ENCODE measurements around the gene RBM20. TPM values are rescaled to one million over a fixed set of nuclear protein-coding genes. Genes with fewer than 3 reads are reported as not detected.

Gene RBM20
- total and polyA plus RNA-seq, 10 of the 15 experiments (the other 5 are each of a cell fraction or from before 2014, with no cell fraction given): 0.04 to 0.26 (median 0.15) TPM

- no peak for FAIRE-seq
- 92% methylated on average over 5 of the region's 5 CpGs for WGBS (ENCODE audit: insufficient coverage, insufficient replicate concordance, low lambda C conversion rate, missing lambda C conversion rate)
- peaks cover 17% of the 10 kb centered on the region for H3K4me1 ChIP-seq (ENCODE audit: control insufficient read depth, insufficient read depth, low read length)
- POLR2A ChIA-PET: interaction anchor here (1.0 to 1.5 kb wide), 3 partner anchors 44 to 56 kb away, joined by 3 to 4 read pairs (median 3); no protein-coding TSS in a partner anchor
- no peak overlapping the region for H3K27ac ChIP-seq (ENCODE audit: control insufficient read depth, insufficient read depth)
- H2AFZ ChIP-seq (ENCODE audit: control insufficient read depth, low read depth, low read length): no peak overlapping the region
- no peak for ATAC-seq
- no peaks in the 10 kb centered on the region for H4K20me1 ChIP-seq (ENCODE audit: control insufficient read depth, insufficient read depth)
- H3K4me2 ChIP-seq (ENCODE audit: control insufficient read depth, insufficient read depth): no peak overlapping the region
- H3K27me3 ChIP-seq (replicated peaks in 1 of 2; ENCODE audit: control insufficient read depth in 2 of 2, insufficient read depth in 2 of 2, low read length in 1 of 2): no peaks in the 10 kb centered on the region
- DNase-seq (ENCODE audit: low read depth, low spot score): no peak
- H3K9me3 ChIP-seq (replicated peaks; ENCODE audit: control insufficient read depth, insufficient read depth, low read length): no peaks in the 10 kb centered on the region; the same call in 2 of the 3 replicates
- CTCF ChIA-PET: interaction anchor here (1.3 to 1.4 kb wide), 2 partner anchors 60 to 88 kb away, joined by 3 to 4 read pairs; no protein-coding TSS in a partner anchor
- no peak overlapping the region for H3K4me3 ChIP-seq
- no TSS peak for BruUV-seq (replicated peaks)
- H3K9ac ChIP-seq (ENCODE audit: control insufficient read depth, insufficient read depth, low read length): no peak overlapping the region
- H3K79me2 ChIP-seq (ENCODE audit: control insufficient read depth, insufficient read depth, low read length): no peaks in the 10 kb centered on the region; the same call in 1 of the 2 replicates
- no peaks in the 10 kb centered on the region for H3K36me3 ChIP-seq (ENCODE audit: control insufficient read depth in 2 of 2, insufficient read depth in 2 of 2, low read length in 1 of 2)
- RAD21 ChIA-PET (ENCODE audit: unreplicated experiment): interaction anchor here (1.1 to 2.9 kb wide), 5 partner anchors 28 to 85 kb away, joined by 3 to 12 read pairs (median 3); no protein-coding TSS in a partner anchor
- in situ Hi-C loops (cut with MboI): no loop called here
- intact Hi-C loops (cut with micrococcal nuclease; ENCODE audit: unreplicated experiment): no loop called here
- SMC1A ChIA-PET (ENCODE audit: uncharacterized antibody, unreplicated experiment): interaction anchor here (1.0 to 2.5 kb wide), 8 partner anchors 9 to 148 kb away, joined by 3 to 9 read pairs (median 5); no protein-coding TSS in a partner anchor
- TF ChIP-seq CEBPB (IDR thresholded peaks at IDR 0.05; ENCODE audit: borderline replicate concordance in 1 of 2, low read depth in 2 of 2, low read length in 2 of 2): no peak
- TF ChIP-seq SMARCA5 (IDR thresholded peaks at IDR 0.05): no peak
- TF ChIP-seq ZNF687 (IDR thresholded peaks at IDR 0.05): no peak
- TF ChIP-seq SMC3 (IDR thresholded peaks at IDR 0.05; ENCODE audit: borderline replicate concordance, low read length): no peak
- no peak for TF ChIP-seq BACH1 (IDR thresholded peaks at IDR 0.05; ENCODE audit: borderline replicate concordance)
- TF ChIP-seq POLR2A (IDR thresholded peaks at IDR 0.05; ENCODE audit: low read depth, low read length): no peak
- no peak for TF ChIP-seq GATAD2B (conservative IDR thresholded peaks at IDR 0.05; ENCODE audit: low read depth)
- TF ChIP-seq SKIL (IDR thresholded peaks at IDR 0.05; ENCODE audit: low read depth, poor library complexity, severe bottlenecking): no peak
- TF ChIP-seq JUNB (IDR thresholded peaks at IDR 0.05): no peak
- no peak for TF ChIP-seq E2F4 (IDR thresholded peaks at IDR 0.05; ENCODE audit: low read depth, low read length)
- TF ChIP-seq CHD1 (IDR thresholded peaks at IDR 0.05; ENCODE audit: low read depth, low read length): no peak
- no peak for TF ChIP-seq GABPA (IDR thresholded peaks at IDR 0.05; ENCODE audit: low read depth)
- TF ChIP-seq ZNF592 (IDR thresholded peaks at IDR 0.05): no peak
- TF ChIP-seq NR2F1 (conservative IDR thresholded peaks at IDR 0.05): no peak
These were observed 164.5 kb downstream of the RBM20 start for GRCh38 chr10:110808615-110809014.

All from GM12878 (cell line).